ENCODE data around the gene ADGRG7.
"Not testable (repeated sequence)": the region's sequence is repeated elsewhere in the genome, so short reads cannot be mapped to it uniquely, and the experiment has no call there.

The ADGRG7 gene

DNA sequence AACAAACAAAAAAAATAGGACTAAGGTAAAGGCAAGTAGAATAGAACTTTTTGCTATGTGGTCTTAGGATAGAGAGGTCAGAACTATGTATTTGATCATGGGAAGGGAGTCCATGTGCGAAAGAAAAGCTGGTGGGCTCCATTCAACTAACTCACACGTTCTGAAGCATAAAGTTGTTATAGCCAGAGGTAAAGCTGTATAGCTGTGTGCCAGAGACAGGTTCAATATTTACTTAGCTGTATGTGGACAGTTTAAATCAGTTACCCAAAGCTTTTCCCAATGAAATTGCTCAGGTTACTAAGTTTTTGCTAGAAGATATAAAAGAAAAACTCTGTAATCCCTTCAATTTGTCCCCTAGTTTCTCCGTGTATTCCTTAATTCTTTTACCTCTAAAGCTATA is 37.8 kb downstream of the ADGRG7 start:
- no peak for DNase-seq

DNA sequence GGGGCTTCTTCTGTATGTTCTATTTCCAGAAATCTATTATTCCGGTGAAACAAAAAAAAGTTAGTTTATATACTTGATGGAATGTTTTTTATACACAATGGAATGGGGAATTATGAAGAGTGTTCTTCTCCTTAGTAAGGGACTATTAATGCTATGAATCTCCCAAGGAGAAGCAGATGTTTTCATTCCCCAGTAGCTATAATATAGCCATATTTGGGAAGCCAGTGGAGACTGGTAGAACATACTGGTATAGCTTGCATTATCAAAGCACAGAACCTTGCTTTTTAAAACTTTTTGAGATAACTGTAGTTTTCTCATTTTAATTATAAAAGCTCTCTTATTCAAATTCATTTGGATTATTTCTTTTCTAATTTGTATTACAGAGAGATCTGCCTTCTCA is 38.3 kb downstream of the ADGRG7 start:
- peak; percentile 12 for DNase-seq

DNA sequence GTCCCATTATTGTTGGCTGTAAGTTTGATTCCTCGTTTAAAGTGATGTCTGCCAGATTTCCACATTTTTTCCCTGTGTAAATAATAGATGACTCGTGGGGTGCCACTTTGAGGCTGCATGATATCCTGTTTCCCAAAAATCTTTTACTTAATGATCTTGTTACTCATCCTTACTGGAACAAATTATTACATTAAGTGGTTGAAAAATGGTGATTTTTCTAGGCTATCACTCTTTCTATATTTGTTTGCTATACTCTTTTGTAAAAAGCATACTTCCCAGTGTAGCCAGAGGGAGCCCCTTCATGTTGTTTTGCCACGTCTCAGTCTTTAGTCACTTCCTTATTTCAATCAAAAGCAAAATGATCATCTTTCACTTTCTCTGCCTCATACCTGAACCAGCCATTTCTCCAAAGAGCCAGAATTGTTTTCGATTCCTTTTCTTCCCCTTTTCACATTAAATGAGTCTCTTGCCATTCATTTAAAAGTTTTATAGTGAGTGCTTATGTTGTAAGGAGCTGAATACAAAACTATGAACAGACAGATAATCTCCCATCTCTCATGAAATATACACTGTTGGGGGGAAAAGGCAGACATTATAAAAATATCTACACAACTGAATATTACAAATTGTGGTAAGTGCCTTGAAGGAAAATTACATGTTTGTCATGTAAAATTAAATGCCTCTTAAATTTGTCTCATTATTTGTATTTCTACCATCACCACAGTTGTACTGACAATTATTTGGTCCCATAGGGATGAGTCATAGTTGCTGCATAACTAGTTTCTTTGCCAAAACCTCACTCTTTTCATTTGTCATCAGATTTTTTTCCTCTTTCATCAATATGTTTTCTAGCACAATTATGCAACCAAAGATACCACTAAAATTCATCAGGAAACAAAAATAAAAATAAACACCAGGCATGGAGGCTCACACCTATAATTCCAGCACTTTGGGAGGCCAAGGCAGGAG is 41.5 kb downstream of the ADGRG7 start:
- DNase-seq: peak; percentile 74

DNA sequence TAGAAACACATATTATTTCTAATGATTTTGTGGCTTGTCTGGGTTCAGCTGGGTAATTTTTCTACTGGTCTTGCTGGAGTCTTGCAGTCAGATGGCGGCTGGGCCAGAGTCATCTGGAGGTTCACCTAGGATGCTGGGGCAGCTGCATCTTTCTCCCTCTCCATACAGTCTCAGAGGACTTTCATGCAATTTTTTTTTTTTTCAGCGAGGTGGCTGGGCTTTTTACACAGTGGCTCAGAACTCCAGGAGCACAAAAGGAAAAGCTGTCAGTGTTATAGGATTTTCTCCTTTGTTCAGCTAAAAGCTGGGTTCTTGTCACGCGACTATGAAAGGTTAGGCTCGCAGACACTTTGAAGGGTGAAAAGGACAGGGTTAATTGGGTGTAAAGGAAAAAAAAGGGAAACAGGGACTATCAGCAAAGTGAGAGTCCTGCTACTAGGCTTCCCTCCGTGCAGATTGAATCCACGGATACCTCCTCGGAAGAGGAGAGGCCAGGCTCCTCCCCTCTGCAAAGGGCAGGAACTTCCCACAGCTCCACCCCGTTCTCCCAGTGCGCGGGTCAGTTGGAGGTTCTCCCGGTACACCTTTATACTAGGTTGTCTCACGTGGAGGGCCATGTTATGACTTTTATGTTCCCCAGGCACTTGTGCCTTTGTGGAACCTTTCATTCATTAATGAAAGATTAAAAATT is 44.3 kb downstream of the ADGRG7 start:
- no peak for DNase-seq

DNA sequence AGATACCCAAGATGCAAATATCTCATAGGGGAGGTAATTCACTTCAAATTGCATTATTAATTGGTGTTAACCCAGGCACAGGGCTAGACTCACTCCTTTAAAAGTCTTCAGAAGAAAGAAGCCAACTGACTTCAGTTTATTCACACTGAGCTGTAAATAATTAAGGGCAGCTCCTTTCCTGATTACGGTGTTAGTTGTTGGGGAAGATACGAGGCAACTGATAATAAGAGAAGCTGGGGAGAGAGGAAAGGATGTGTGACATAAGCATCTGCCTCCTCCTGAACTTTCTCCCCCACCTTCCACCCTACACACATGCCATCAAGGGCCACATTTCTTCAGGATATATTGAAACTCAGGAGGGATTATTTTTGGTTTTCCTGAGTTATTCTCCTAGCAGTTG is 47.5 kb downstream of the ADGRG7 start:
- DNase-seq: no peak

DNA sequence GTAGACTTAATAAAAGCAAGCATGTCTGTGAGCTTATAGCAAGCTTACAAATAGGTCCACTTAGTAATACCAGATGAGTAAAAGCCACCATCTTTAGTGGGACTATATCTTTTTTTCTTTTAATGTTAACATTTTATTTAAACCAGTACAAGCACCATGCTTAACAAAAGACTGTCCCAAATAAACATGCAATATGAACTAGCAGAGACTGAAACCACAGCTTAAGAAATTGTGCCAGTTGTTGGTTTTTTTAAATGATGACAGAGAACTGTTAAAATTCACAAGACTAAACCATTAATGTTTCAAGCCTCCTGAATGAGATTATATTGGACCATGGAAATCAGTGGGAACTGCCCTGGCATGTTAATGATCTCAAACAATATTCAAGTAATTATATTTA is 51.9 kb downstream of the ADGRG7 start:
- DNase-seq: not testable (repeated sequence)

DNA sequence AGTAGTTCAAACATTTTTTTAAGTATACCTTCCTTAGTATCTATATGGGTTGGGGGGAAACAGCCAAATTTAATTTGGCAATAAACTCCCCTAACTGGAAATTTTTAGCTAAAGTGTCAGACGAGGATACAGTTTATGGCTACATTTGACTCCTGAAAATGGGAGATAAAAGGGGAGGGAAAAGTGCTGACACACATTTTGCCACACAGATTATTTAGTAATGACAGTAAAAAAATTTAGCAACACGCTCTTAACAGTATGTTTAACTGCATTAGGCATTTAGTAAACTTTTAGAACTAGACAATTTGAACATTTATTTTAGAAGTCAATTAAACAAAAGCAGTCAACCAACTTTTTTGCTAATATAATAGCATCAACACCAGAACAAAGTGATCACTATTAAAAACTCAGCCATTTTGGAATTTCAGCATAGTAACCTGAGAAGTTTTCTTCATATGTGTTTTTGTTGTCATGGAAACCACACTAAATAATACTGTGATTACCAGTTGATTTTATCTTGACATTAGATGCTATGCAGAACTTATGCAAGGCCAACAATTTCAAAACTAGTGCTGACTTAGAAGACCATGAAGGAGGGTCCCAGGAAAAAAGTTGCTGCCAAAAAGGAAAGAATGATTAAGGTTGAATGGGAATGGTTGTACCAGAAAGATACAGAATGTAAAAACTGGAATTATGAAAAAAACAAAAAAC is 52.9 kb downstream of the ADGRG7 start:
- no peak for DNase-seq

DNA sequence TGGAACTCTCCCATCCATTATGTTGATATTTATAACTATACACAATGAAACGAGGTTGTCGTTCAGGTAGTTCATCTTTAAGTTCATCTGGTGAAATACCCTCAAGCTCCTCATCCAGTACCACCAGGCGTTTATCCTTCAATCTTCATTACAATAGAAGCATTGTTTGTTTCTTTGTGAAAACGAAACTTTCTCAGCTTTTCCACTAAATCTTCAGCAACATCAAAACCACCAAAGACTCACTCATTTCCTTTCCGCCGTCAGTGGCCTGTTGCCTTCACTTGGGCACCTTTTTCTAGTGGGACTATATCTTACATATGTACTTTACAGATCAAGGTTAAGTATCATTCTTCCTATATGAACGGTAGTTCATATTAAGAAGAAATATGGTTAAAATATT is 55.8 kb downstream of the ADGRG7 start:
- DNase-seq: no peak

DNA sequence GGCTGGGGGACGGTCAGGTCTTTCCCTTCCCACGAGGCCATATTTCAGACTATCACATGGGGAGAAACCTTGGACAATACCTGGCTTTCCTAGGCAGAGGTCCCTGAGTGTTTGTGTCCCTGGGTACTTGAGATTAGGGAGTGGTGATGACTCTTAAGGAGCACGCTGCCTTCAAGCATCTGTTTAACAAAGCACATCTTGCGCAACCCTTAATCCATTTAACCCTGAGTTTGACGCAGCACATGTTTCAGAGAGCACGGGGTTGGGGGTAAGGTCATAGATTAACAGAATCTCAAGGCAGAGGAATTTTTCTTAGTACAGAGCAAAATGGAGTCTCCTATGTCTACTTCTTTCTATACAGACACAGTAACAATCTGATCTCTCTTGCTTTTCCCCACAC is 57.3 kb downstream of the ADGRG7 start:
- DNase-seq: not testable (repeated sequence)

DNA sequence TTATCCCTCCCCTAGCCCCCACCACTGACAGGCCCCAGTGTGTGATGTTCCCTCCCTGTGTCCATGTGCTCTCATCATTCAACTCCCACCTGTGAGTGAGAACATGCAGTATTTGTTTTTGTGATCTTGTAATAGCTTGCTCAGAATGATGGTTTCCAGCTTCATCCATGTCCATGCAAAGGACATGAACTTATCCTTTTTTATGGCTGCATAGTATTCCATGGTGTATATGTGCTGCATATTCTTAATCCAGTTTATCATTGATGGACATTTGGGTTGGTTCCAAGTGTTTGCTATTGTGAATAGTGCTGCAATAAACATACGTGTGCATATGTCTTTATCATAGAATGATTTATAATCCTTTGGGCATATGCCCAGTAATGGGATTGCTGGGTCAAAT is 57.9 kb downstream of the ADGRG7 start:
- not testable (repeated sequence) for DNase-seq

DNA sequence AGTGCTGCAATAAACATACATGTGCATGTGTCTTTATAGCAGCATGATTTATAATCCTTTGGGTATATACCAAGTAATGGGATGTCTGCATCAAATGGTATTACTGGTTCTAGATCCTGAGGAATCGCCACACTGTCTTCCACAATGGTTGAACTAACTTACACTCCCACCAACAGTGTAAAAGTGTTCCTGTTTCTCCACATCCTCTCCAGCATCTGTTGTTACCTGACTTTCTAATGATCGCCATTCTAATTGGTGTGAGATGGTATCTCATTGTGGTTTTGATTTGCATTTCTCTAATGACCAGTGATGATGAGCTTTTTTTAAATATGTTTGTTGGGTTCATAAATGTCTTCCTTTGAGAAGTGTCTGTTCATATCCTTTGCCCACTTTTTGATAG is 61.6 kb downstream of the ADGRG7 start:
- DNase-seq: not testable (repeated sequence)

DNA sequence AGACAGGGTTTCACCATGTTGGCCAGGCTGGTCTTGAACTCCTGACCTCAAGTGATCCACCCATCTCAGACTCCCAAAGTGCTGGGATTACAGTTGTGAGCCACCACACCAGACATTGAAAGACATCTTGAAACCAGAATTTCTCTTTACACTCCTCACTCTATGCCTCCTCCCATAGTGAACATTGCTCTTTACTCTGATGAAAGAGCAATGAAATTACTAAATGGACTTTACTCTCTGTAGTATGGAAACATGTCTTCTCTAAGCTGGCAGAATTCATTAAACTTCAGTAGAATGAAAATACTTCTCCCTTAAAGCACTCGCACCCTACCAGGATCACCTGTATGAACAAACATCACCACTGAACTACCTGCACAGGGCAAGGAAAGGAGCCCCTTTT is 72.1 kb downstream of the ADGRG7 start:
- DNase-seq: no peak

DNA sequence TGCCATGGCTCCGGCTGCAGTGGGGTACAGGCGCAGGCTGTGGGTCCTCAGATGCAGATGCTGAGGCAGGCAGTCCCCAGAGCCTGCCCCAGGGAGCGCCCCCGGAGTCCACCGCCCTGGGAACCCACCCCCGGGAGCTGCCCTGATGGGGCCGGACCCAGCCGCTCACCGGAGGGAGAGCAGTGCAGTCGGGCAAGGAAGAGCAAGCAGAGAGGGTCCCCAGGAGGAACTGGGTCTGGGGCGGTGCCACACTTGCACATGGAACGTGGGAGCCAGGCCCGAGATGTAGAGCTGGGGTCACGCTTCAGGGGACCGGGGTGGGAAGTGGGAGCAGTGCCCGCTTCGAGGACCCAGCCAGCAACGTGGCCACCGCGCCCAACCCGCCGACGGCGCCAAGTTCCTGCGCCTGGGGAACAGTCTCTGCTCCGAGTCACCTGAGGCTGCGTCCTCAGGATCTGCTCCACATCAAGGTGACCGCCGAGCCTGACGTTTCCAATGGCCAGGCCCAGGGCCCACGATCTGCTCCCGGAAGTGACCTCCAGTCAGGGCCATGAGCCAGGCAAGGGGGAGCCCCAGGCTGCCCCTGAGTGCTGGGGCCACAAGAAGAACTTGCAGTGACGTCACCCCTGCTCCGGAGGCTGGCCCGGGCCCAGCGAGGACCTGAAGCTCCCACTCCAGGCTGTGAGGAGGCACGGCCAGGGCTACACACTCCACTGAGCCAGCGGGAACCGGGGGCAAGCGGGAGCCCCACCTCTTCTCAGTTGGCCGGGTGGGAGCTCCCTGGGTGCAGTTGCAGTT is 72.9 kb downstream of the ADGRG7 start:
- DNase-seq: peak; percentile 16

DNA sequence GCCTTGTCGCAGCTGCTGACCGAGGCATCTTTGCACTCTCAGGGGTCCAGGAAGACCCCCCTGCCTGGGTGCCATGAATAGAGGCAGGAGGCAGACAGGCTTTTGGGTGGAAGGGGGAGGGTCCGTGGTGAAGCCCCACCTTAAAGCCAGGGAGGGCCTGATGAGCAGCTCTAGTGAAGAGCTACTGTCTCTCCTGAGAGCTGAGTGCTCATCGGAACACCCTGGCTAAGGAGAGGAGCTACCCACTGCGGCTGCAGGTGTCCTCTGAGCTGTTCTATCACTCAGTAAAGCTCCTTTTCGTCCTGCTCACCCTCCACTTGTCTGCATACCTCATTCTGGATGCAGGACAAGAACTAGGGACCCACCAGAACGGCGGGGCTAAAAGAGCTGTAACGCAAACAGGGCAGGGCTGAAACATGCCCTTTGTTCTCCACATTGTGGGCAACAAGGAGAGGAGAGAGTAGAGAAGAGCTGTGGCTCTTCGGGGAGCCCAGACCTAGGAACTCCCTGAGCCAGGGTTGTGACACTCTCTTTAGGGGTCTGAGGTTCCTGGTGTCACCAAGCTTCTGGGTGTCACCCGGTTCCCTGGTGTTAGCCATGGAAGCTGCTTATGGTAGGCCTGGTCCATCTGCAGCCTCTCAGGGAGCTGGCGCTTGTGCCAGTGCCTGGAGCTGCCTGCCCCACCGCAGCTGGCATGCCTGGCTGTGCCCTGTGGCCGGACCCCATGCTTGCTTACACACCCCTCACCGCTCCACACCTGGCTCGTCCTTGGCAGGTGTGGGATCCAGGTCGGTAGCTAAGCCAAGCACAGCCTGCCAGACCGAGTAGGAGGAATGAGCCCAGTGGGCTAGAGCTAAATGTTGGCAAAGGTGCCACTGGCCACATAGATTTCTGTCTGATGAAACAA is 73.7 kb downstream of the ADGRG7 start:
- DNase-seq: no peak

DNA sequence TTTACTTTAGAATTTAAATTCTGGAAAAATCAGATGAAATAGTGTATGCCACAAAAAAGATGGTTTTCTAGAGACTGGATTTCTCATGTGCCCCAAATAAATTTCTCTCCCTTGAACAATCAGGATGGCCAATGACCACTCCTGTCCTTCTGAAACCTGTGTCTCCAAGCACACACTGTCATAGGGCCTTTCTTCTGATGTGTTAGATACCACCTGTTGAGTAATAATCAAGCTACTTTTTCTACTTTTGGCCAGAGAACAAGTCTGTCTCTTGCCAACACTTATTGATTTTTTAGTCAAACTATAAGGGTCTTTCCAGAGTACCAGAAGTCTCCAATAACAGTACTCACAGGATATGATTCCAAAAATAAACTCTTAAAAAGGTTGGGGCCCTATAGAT is 83.8 kb downstream of the ADGRG7 start:
- no peak for DNase-seq

DNA sequence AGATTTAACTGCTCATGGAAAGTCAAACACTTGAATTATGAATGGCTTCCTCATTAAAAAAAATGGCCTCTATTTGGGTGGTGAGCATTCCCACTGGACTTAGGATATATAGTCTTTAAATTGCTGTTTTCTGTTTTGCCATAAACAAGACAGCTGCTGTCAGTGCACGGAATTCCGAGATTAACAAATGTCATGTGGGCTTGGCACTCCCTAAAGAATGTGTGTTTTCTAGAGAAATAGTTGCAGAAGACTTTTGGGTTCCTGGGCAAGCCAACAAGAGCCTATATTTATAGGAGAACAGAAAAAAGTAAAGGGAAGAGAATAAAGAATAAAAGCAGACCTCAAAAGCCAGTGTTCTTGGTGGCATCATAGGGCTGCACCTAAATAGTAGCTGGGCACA is 86.3 kb downstream of the ADGRG7 start:
- no peak for DNase-seq

DNA sequence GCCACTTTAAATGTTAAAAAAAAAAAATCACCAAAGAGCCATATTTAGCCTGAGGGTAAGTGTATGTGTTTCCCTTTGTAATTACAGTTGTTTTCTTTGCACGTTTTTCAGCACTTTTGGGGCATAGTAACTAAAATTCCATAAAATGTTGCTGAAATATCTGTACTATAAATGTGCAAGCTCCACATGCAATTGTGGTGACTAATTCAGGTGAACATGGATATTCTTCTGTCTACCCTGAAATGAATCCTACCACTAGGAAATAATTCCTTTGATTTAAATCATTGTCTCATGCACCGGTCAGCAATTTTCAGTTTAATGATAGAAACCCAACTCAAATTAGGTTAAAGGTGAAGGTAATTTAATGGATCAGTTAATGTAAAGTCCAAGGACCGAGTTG is 86.8 kb downstream of the ADGRG7 start:
- no peak for DNase-seq

DNA sequence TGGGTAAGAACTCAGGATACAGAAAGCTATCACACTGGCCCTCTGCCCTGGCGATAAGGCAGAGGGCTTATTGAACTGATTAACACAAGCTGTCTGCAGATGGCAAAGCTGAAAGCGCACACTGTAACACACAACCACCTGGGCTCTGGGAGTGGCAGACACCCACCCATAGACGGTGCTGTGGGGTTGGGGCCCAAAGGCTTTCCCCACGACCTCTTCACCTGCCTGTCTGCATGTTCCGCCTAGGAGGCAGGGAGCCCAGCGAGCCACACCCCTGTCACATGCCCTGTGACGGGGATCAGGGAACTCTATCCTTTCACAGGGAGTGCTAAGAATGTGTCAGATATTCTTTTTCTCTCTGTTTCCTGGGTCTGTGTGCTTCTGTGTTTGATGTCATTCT is 87.8 kb downstream of the ADGRG7 start:
- DNase-seq: no peak

DNA sequence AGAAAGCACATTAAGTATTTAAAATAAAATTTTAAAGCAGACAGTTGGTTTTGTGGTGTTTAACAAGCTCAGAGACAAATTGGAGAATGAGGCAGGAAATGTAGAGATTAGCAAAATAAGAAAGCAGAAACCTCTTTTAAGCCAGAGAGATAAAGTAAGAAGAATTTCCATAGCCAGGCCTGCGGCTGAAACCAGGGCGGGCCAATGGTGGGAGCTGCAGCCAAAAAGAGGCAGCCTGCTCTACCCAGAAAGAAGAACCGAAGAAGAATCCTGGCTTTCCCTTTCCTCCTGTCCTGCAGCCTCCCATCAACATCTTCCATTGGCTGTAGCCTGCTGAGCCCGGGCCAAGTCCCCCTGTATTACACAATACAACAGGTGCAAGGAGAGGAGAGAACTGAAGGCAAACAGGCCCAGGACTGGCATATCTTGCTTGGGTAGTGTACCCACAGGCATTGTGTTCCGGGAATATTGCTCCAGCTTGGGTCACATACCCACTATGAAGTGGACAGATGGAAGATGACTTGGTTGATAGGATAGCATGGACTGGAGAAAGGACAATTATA is 88.4 kb downstream of the ADGRG7 start:
- DNase-seq: no peak

DNA sequence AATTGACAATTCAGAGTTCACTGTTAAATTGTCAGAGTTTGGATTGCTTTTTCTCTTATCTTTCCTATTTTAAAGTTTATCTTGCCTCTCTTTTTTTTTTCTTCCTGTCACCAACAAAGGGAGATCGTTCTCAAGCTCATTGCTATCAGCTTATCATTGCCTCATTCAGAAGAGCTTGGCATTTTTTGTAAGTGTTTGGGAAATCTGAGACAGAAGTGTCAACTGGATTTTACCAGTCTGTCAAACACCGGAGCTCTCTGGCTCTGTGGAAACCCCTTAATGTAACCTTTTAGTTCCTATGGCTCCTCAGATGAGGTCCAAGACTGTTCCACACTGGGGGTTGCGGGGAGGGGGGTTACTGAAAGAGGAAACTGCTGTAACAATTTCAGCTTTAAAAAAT is 89.3 kb downstream of the ADGRG7 start:
- DNase-seq: no peak

DNA sequence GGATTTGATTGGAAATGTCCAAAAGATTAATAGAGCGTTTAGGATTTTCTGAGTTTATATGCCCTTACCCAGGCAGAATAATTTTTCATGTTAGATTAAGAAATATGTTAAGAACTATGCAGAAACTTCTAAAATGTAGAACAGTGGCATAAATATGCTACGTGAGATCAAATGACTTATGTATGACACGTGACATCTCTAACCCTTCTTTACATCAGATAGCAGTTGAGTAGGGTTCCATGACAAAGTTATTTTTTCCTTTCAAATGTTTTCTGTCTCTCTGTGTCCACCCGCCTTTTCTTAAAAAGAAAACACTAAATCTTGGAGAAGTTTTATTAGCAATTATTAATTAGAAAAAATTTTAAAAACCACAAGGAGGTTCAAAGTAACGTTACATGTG is 91.3 kb downstream of the ADGRG7 start:
- no peak for DNase-seq
